ENCODE data around the gene IL17RC. TPM values are rescaled to one million over a fixed set of nuclear protein-coding genes. Genes with fewer than 3 reads are reported as not detected.

IL17RC gene
- total and polyA plus RNA-seq, 12 donors, result 18.6 to 62.3 (median 28.4) TPM

- peaks cover 0 to 22% (median 10%) of the 10 kb centered on the region in 9 donors for H3K4me1 ChIP-seq
- DNase-seq, result no peak
- 95 to 96% methylated on average over 4 of the region's 4 CpGs for WGBS, 2 donors
- no peaks in the 10 kb centered on the region for H3K36me3 ChIP-seq
- no peaks in the 10 kb centered on the region for H3K9me3 ChIP-seq
- intact Hi-C loops (cut with DNase I), result no loop called here
- peak overlapping the region in 4 of 10 donors; percentile 60 to 77 (median 68) for H3K27ac ChIP-seq
- TF ChIP-seq CTCF (IDR thresholded peaks at IDR 0.05), result no peak
- no peak for ATAC-seq
- no peaks in the 10 kb centered on the region for H3K27me3 ChIP-seq
- H3K4me3 ChIP-seq, result no peak overlapping the region
Observed at GRCh38 chr3:9903904-9904303, 13.0 kb upstream of the IL17RC start.

GRCh38 chr3:9906480-9906879 lies 10.4 kb upstream of the IL17RC start:
- whole genome bisulfite sequencing, 2 donors, result 94 to 96% methylated on average over 5 of the region's 5 CpGs
- ATAC-seq (no peak), DNase-seq (no peak)
- Histone ChIP-seq H3K9me3 (no peaks in the 10 kb centered on the region), H3K36me3 (no peaks in the 10 kb centered on the region), H3K27me3 (no peaks in the 10 kb centered on the region), H3K27ac (no peak overlapping the region), H3K4me3 (no peak overlapping the region), H3K4me1 (peaks cover 0 to 22% (median 10%) of the 10 kb centered on the region in 9 donors)
- no peak for TF ChIP-seq CTCF (IDR thresholded peaks at IDR 0.05)
- intact Hi-C loops (cut with DNase I), result no loop called here

GRCh38 chr3:9908286-9908685 lies 8.6 kb upstream of the IL17RC start:
- Histone ChIP-seq H3K36me3 (no peaks in the 10 kb centered on the region), H3K4me1 (peaks cover 0 to 8% (median 4%) of the 10 kb centered on the region in 9 donors)
- WGBS, 2 donors, result 91 to 96% methylated on average over 3 of the region's 3 CpGs

GRCh38 chr3:9909221-9910013 lies 7.5 kb upstream of the IL17RC start:
- DNase-seq (no peak), ATAC-seq (no peak)
- no peaks in the 10 kb centered on the region for H3K9me3 ChIP-seq
- no peak for TF ChIP-seq CTCF (IDR thresholded peaks at IDR 0.05)
- H3K4me1 ChIP-seq, result peaks cover 0 to 9% (median under 1%) of the 10 kb centered on the region in 9 donors
- no peak overlapping the region for H3K4me3 ChIP-seq
- H3K36me3 ChIP-seq, result no peaks in the 10 kb centered on the region
- intact Hi-C loops (cut with DNase I), result loop anchor here in 1 of 10 donors (10.0 kb wide), 1 partner anchor 65 kb away; the partner anchor contains the start of gene RPUSD3
- WGBS, 2 donors, result 88 to 92% methylated on average over 7 of the region's 7 CpGs
- H3K27me3 ChIP-seq, result no peaks in the 10 kb centered on the region
- H3K27ac ChIP-seq, result no peak overlapping the region

More at GRCh38 chr3:9908286-9908685, 8.6 kb upstream of the IL17RC start:
- no peaks in the 10 kb centered on the region for H3K9me3 ChIP-seq
- no peak overlapping the region for H3K4me3 ChIP-seq
- DNase-seq (no peak), ATAC-seq (no peak)
- no peak overlapping the region for H3K27ac ChIP-seq
- H3K27me3 ChIP-seq, result no peaks in the 10 kb centered on the region
- no peak for TF ChIP-seq CTCF (IDR thresholded peaks at IDR 0.05)
- intact Hi-C loops (cut with DNase I), result no loop called here

Data from heart right ventricle (tissue), 16 donors.